Measurements from ENCODE around the gene COL4A1. TPM values are rescaled to one million over a fixed set of nuclear protein-coding genes. Genes with fewer than 3 reads are reported as not detected.

The COL4A1 gene
- total and polyA plus RNA-seq, 2 of the 13 experiments (the other 11 are each of a cell fraction or from before 2014, with no cell fraction given), result not detected

DNA sequence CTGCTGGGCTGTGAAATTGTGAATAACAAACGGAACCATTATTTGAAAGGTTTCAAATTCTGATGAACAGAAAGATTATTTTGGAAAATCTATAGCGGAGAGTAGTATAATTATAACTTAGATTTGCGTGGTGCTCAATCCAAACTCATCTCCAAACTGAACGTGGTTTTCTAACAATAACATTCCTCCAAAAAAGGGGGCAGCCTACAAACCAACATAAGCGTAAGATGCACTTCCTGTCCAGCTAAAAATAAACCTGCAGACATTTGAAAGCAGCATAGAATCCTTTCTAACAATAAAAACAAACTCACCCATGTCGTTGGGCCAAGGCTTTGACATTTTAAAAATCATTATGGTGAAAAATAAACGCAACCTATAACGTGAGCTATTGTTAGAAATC, 178.4 kb downstream of the COL4A1 start:
- H3K79me2 ChIP-seq (ENCODE audit: insufficient read depth, low read length), result no peaks in the 10 kb centered on the region
- intact Hi-C loops (cut with micrococcal nuclease; ENCODE audit: unreplicated experiment), result no loop called here
- no peaks in the 10 kb centered on the region for H3K4me1 ChIP-seq (ENCODE audit: insufficient read depth, low read length)
- ATAC-seq (no peak), DNase-seq (ENCODE audit: low spot score) (no peak), FAIRE-seq (no peak)
- H3K36me3 ChIP-seq (replicated peaks in 1 of 2; ENCODE audit: control insufficient read depth in 1 of 2, insufficient read depth in 2 of 2, low read length in 2 of 2), result no peaks in the 10 kb centered on the region
- H3K9me3 ChIP-seq (ENCODE audit: low read length), result no peaks in the 10 kb centered on the region
- no peak for TF ChIP-seq HNF4A (CRISPR knock-in tag; IDR thresholded peaks at IDR 0.05)
- TF ChIP-seq, protein P1, sequence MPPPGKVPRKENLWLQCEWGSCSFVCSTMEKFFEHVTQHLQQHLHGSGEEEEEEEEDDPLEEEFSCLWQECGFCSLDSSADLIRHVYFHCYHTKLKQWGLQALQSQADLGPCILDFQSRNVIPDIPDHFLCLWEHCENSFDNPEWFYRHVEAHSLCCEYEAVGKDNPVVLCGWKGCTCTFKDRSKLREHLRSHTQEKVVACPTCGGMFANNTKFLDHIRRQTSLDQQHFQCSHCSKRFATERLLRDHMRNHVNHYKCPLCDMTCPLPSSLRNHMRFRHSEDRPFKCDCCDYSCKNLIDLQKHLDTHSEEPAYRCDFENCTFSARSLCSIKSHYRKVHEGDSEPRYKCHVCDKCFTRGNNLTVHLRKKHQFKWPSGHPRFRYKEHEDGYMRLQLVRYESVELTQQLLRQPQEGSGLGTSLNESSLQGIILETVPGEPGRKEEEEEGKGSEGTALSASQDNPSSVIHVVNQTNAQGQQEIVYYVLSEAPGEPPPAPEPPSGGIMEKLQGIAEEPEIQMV (CRISPR knock-in tag; IDR thresholded peaks at IDR 0.05; ENCODE audit: low read depth), result no peak
- no peak for TF ChIP-seq REPIN1 (CRISPR knock-in tag; IDR thresholded peaks at IDR 0.05; ENCODE audit: borderline replicate concordance, low read depth)
- H2AFZ ChIP-seq (ENCODE audit: low read length), result no peak overlapping the region
- BruUV-seq (replicated peaks), result no TSS peak
- H3K27ac ChIP-seq (ENCODE audit: extremely low read length, insufficient read depth, low read length), result no peak overlapping the region
- no peak overlapping the region for H3K4me2 ChIP-seq (ENCODE audit: low read depth, low read length)
- H3K4me3 ChIP-seq (replicated peaks in 1 of 3; ENCODE audit: insufficient read depth in 1 of 3, low read depth in 2 of 3, low read length in 3 of 3), result no peak overlapping the region
- no peaks in the 10 kb centered on the region for H4K20me1 ChIP-seq (ENCODE audit: insufficient read depth, low read length)
- WGBS (ENCODE audit: low lambda C conversion rate), result 26% methylated on average over 8 of the region's 8 CpGs
- in situ Hi-C loops (cut with HindIII; ENCODE audit: extremely low pct_ligation_motif_present, low pct_unique_long_range_greater_than_20kb), result no loop called here
- CTCF ChIA-PET (ENCODE audit: low intra/inter-chr PET ratio, low total read pairs), result no interaction called here
- H3K9ac ChIP-seq (ENCODE audit: insufficient read depth, low read depth, low read length), result no peak overlapping the region
- POLR2A ChIA-PET, result no interaction called here
- H3K27me3 ChIP-seq (ENCODE audit: control insufficient read depth in 1 of 2, insufficient read depth in 2 of 2, low read length in 2 of 2), result peaks cover 2 to 25% of the 10 kb centered on the region in 2 experiments; a peak in 2 of 5 replicates

DNA sequence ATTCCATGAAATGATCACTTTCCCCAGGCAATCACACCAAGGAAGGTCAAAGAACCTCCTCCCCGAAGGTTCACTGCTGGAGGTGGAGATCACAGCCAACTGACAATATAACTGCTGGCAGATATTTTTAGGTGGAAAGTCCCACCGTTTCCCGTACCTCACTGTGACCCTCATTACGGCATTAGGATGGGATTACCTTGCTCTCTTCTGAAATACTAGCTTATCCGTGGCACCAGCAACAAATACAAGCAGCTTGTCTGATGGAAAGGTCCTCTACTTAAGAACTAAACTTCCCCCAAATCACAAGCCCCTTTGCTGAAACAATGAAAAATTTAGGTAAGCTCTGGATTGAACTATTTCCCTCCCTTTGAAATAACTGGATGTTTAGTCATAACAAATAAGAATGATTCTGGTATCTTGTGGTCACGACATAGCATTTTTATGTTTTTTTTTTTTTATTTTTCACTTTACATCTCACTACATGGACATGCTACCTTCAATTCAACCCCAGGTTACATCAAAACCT, 178.9 kb downstream of the COL4A1 start:
- no TSS peak for BruUV-seq (replicated peaks)
- Histone ChIP-seq H3K79me2 (ENCODE audit: insufficient read depth, low read length) (no peaks in the 10 kb centered on the region), H3K4me3 (replicated peaks in 1 of 3; ENCODE audit: insufficient read depth in 1 of 3, low read depth in 2 of 3, low read length in 3 of 3) (no peak overlapping the region), H3K36me3 (replicated peaks in 1 of 2; ENCODE audit: control insufficient read depth in 1 of 2, insufficient read depth in 2 of 2, low read length in 2 of 2) (no peaks in the 10 kb centered on the region), H2AFZ (ENCODE audit: low read length) (no peak overlapping the region), H4K20me1 (ENCODE audit: insufficient read depth, low read length) (no peaks in the 10 kb centered on the region), H3K27ac (ENCODE audit: extremely low read length, insufficient read depth, low read length) (no peak overlapping the region), H3K9me3 (ENCODE audit: low read length) (no peaks in the 10 kb centered on the region), H3K27me3 (ENCODE audit: control insufficient read depth in 1 of 2, insufficient read depth in 2 of 2, low read length in 2 of 2) (peaks cover 2 to 26% of the 10 kb centered on the region in 2 experiments; a peak in 2 of 5 replicates), H3K4me2 (ENCODE audit: low read depth, low read length) (no peak overlapping the region), H3K4me1 (ENCODE audit: insufficient read depth, low read length) (no peaks in the 10 kb centered on the region), H3K9ac (ENCODE audit: insufficient read depth, low read depth, low read length) (no peak overlapping the region)
- WGBS (ENCODE audit: low lambda C conversion rate), result 12% methylated on average over 6 of the region's 6 CpGs
- no peak for FAIRE-seq
- in situ Hi-C loops (cut with HindIII; ENCODE audit: extremely low pct_ligation_motif_present, low pct_unique_long_range_greater_than_20kb) (no loop called here), intact Hi-C loops (cut with micrococcal nuclease; ENCODE audit: unreplicated experiment) (no loop called here)
- no peak for ATAC-seq
- no peak for DNase-seq (ENCODE audit: low spot score)
- CTCF ChIA-PET (ENCODE audit: low intra/inter-chr PET ratio, low total read pairs), result no interaction called here
- POLR2A ChIA-PET, result no interaction called here
- no peak for TF ChIP-seq MXD1 (CRISPR knock-in tag; IDR thresholded peaks at IDR 0.05)
- TF ChIP-seq GLI4 (CRISPR knock-in tag; IDR thresholded peaks at IDR 0.05; ENCODE audit: borderline replicate concordance), result no peak
- no peak for TF ChIP-seq MED8 (CRISPR knock-in tag; IDR thresholded peaks at IDR 0.05; ENCODE audit: insufficient replicate concordance)
- no peak for TF ChIP-seq ZNF224 (CRISPR knock-in tag; IDR thresholded peaks at IDR 0.05)
- no peak for TF ChIP-seq ZNF747 (CRISPR knock-in tag; IDR thresholded peaks at IDR 0.05; ENCODE audit: borderline replicate concordance)
- TF ChIP-seq U2AF2 (IDR thresholded peaks at IDR 0.05; ENCODE audit: low read depth, low read length), result no peak
- TF ChIP-seq, protein P2, sequence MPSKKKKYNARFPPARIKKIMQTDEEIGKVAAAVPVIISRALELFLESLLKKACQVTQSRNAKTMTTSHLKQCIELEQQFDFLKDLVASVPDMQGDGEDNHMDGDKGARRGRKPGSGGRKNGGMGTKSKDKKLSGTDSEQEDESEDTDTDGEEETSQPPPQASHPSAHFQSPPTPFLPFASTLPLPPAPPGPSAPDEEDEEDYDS (CRISPR knock-in tag; IDR thresholded peaks at IDR 0.05), result no peak
- no peak for TF ChIP-seq SALL1 (CRISPR knock-in tag; IDR thresholded peaks at IDR 0.05)
- TF ChIP-seq RORA (CRISPR knock-in tag; IDR thresholded peaks at IDR 0.05), result no peak
- TF ChIP-seq HNF4G (IDR thresholded peaks at IDR 0.05; ENCODE audit: borderline replicate concordance, low read depth, low read length), result no peak
- TF ChIP-seq HNF4G (CRISPR knock-in tag; IDR thresholded peaks at IDR 0.05; ENCODE audit: borderline replicate concordance, low read depth), result no peak
- no peak for TF ChIP-seq ZGPAT (CRISPR knock-in tag; IDR thresholded peaks at IDR 0.05)
- no peak for TF ChIP-seq ZNF567 (CRISPR knock-in tag; IDR thresholded peaks at IDR 0.05; ENCODE audit: borderline replicate concordance)
